ENCODE results near the gene GPR78. TPM values are rescaled to one million over a fixed set of nuclear protein-coding genes. Genes with fewer than 3 reads are reported as not detected.
"Not testable (repeated sequence)": the region's sequence is repeated elsewhere in the genome, so short reads cannot be mapped to it uniquely, and the experiment has no call there.

The GPR78 gene
- total and polyA plus RNA-seq, 4 donors: not detected

GRCh38 chr4:8618961-8619720, 38.9 kb downstream of the GPR78 start:
- 89% methylated on average over 28 of the region's 28 CpGs for WGBS
- no peak overlapping the region for H3K27ac ChIP-seq (ENCODE audit: low read depth in 1 of 2, low read length in 2 of 2)
- no peaks in the 10 kb centered on the region for H3K27me3 ChIP-seq (ENCODE audit: control insufficient read depth in 4 of 4, insufficient read depth in 4 of 4, low read length in 3 of 4)
- H3K9ac ChIP-seq (ENCODE audit: low read depth in 1 of 2, low read length in 2 of 2): no peak overlapping the region
- H3K4me3 ChIP-seq (ENCODE audit: low read depth in 1 of 3, low read length in 3 of 3): no peak overlapping the region
- TF ChIP-seq ATF3 (IDR thresholded peaks at IDR 0.05) (no peak), NR2F2 (IDR thresholded peaks at IDR 0.05) (no peak), EGR1 (IDR thresholded peaks at IDR 0.05; ENCODE audit: low read depth in 2 of 2) (no peak), GABPA (IDR thresholded peaks at IDR 0.05 in 1 of 2, conservative IDR thresholded peaks at IDR 0.05 in 1 of 2) (no peak), RAD21 (IDR thresholded peaks at IDR 0.05) (no peak), RXRA (IDR thresholded peaks at IDR 0.05) (no peak), YY1 (IDR thresholded peaks at IDR 0.05) (no peak), REST (IDR thresholded peaks at IDR 0.05) (no peak), TAF1 (conservative IDR thresholded peaks at IDR 0.05) (no peak), FOXA2 (IDR thresholded peaks at IDR 0.05) (no peak), MAX (IDR thresholded peaks at IDR 0.05) (no peak), SP1 (IDR thresholded peaks at IDR 0.05) (no peak), HNF4G (IDR thresholded peaks at IDR 0.05) (no peak), JUND (IDR thresholded peaks at IDR 0.05) (no peak), HNF4A (conservative IDR thresholded peaks at IDR 0.05) (no peak), CTCF (IDR thresholded peaks at IDR 0.05; ENCODE audit: low read depth, low read length, missing input control) (no peak), FOXA1 (IDR thresholded peaks at IDR 0.05) (no peak), ZBTB33 (IDR thresholded peaks at IDR 0.05) (no peak)
- H3K4me1 ChIP-seq (ENCODE audit: control insufficient read depth in 4 of 4, insufficient read depth in 4 of 4, low read length in 3 of 4): no peaks in the 10 kb centered on the region
- no peak for DNase-seq (ENCODE audit: low spot score)
- no peaks in the 10 kb centered on the region for H3K36me3 ChIP-seq (ENCODE audit: control insufficient read depth in 4 of 4, insufficient read depth in 3 of 4, low read depth in 1 of 4, low read length in 3 of 4)
- no peaks in the 10 kb centered on the region for H3K9me3 ChIP-seq (ENCODE audit: control insufficient read depth in 4 of 4, low read length in 3 of 4)

- not testable (repeated sequence) for H3K27me3 ChIP-seq (ENCODE audit: control insufficient read depth in 4 of 4, insufficient read depth in 4 of 4, low read length in 3 of 4); H3K9ac ChIP-seq (ENCODE audit: low read depth in 1 of 2, low read length in 2 of 2); H3K4me3 ChIP-seq (ENCODE audit: low read depth in 1 of 3, low read length in 3 of 3); H3K27ac ChIP-seq (ENCODE audit: low read depth in 1 of 2, low read length in 2 of 2); H3K9me3 ChIP-seq (ENCODE audit: control insufficient read depth in 4 of 4, low read length in 3 of 4); DNase-seq (ENCODE audit: low spot score); H3K4me1 ChIP-seq (ENCODE audit: control insufficient read depth in 4 of 4, insufficient read depth in 4 of 4, low read length in 3 of 4); H3K36me3 ChIP-seq (ENCODE audit: control insufficient read depth in 4 of 4, insufficient read depth in 3 of 4, low read depth in 1 of 4, low read length in 3 of 4)
- WGBS: 78% methylated on average over 12 of the region's 14 CpGs
Measured at GRCh38 chr4:8621135-8621534, 40.9 kb downstream of the GPR78 start.

- no CpG with 5 or more reads among the region's 29 CpGs for WGBS
- not testable (repeated sequence) for DNase-seq (ENCODE audit: low spot score); H3K4me1 ChIP-seq (ENCODE audit: control insufficient read depth in 4 of 4, insufficient read depth in 4 of 4, low read length in 3 of 4); H3K27ac ChIP-seq (ENCODE audit: low read depth in 1 of 2, low read length in 2 of 2); H3K9me3 ChIP-seq (ENCODE audit: control insufficient read depth in 4 of 4, low read length in 3 of 4); H3K4me3 ChIP-seq (ENCODE audit: low read depth in 1 of 3, low read length in 3 of 3); H3K9ac ChIP-seq (ENCODE audit: low read depth in 1 of 2, low read length in 2 of 2); H3K36me3 ChIP-seq (ENCODE audit: control insufficient read depth in 4 of 4, insufficient read depth in 3 of 4, low read depth in 1 of 4, low read length in 3 of 4); H3K27me3 ChIP-seq (ENCODE audit: control insufficient read depth in 4 of 4, insufficient read depth in 4 of 4, low read length in 3 of 4)
Measured at GRCh38 chr4:8624601-8625272, 44.5 kb downstream of the GPR78 start.
